ENCODE measurements around the gene TMEM52. TPM values are rescaled to one million over a fixed set of nuclear protein-coding genes. Genes with fewer than 3 reads are reported as not detected.

Gene TMEM52
- total RNA-seq, 1 donor from 2014 or later, result 3.7 TPM

DNA sequence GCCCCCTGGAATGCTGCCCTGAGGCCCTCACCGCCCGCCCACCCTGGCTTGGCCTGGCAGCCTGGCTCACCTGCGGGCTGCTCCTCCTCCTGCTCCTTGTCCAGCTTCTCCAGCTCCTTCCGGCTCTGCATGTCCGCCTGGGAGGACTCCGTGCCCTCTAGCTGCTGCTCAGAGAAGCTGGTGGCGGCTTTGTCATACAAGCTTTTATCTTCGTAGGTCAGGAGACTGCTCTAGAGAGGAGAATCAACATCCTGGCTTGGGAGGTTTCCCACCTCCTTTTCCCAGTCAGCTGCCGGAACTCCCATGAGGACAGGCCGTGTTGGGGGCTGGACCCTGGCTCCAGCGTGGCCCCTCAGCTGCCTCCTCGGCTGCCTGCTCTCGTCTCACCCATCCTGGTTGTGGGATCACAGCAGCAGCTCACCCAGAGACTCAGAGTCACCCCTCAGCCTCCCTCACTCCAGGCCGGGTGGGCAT is 36.6 kb upstream of the TMEM52 start:
- no peaks in the 10 kb centered on the region for H3K4me1 Mint-ChIP-seq
- no peaks in the 10 kb centered on the region for H3K36me3 Mint-ChIP-seq (ENCODE audit: low read depth)
- H3K9me3 Mint-ChIP-seq, result no peaks in the 10 kb centered on the region
- no peak overlapping the region for H3K27ac Mint-ChIP-seq (ENCODE audit: unreplicated experiment)
- peaks cover 6% of the 10 kb centered on the region for H3K27me3 Mint-ChIP-seq (ENCODE audit: low read depth)
- DNase-seq (ENCODE audit: low read depth, low spot score), result no peak
- TF ChIP-seq CTCF (conservative IDR thresholded peaks at IDR 0.05), result no peak
- H3K4me3 Mint-ChIP-seq, result no peak overlapping the region

GRCh38 chr1:1954831-1955441 is 35.9 kb upstream of the TMEM52 start:
- TF ChIP-seq CTCF (conservative IDR thresholded peaks at IDR 0.05), result peak; percentile 36
- Mint-ChIP-seq H3K27me3 (ENCODE audit: low read depth) (no peaks in the 10 kb centered on the region), H3K4me3 (no peak overlapping the region), H3K36me3 (ENCODE audit: low read depth) (no peaks in the 10 kb centered on the region), H3K27ac (ENCODE audit: unreplicated experiment) (no peak overlapping the region), H3K4me1 (no peaks in the 10 kb centered on the region), H3K9me3 (no peaks in the 10 kb centered on the region)
- DNase-seq (ENCODE audit: low read depth, low spot score), result no peak

GRCh38 chr1:1954015-1954414 is 34.9 kb upstream of the TMEM52 start:
- Mint-ChIP-seq H3K9me3 (no peaks in the 10 kb centered on the region), H3K4me3 (no peak overlapping the region), H3K36me3 (ENCODE audit: low read depth) (no peaks in the 10 kb centered on the region), H3K27ac (ENCODE audit: unreplicated experiment) (no peak overlapping the region), H3K27me3 (ENCODE audit: low read depth) (peaks cover 5% of the 10 kb centered on the region), H3K4me1 (no peaks in the 10 kb centered on the region)
- DNase-seq (ENCODE audit: low read depth, low spot score), result no peak
- TF ChIP-seq CTCF (conservative IDR thresholded peaks at IDR 0.05), result no peak

GRCh38 chr1:1950940-1951339 is 31.9 kb upstream of the TMEM52 start:
- Mint-ChIP-seq H3K36me3 (ENCODE audit: low read depth) (no peaks in the 10 kb centered on the region), H3K4me1 (no peaks in the 10 kb centered on the region), H3K9me3 (no peaks in the 10 kb centered on the region), H3K4me3 (no peak overlapping the region), H3K27me3 (ENCODE audit: low read depth) (peaks cover 7% of the 10 kb centered on the region), H3K27ac (ENCODE audit: unreplicated experiment) (no peak overlapping the region)
- no peak for TF ChIP-seq CTCF (conservative IDR thresholded peaks at IDR 0.05)
- DNase-seq (ENCODE audit: low read depth, low spot score), result no peak

DNA sequence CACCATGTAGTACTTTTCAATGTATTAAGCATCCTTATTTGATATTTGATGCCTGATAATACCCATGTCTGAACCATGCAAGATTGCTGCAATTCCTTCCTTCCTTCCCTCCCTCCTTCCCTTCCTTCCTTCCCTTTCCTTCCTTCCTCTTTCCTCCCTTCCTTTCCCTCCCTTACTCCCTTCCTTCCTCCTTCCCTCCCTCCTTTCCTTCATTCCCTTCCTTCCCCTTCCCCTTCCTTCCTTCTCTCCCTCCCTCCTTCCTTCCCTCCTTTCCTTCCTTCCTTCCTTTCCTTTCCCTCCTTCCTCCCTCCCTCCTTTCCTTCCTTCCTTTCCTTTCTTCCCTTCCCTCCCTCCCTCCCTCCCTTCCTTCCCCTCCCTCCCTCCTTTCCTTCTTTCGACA is 29.7 kb upstream of the TMEM52 start:
- peaks cover 6% of the 10 kb centered on the region for H3K4me1 Mint-ChIP-seq
- no peak for DNase-seq (ENCODE audit: low read depth, low spot score)
- peaks cover 9% of the 10 kb centered on the region for H3K27me3 Mint-ChIP-seq (ENCODE audit: low read depth)
- H3K27ac Mint-ChIP-seq (ENCODE audit: unreplicated experiment), result no peak overlapping the region
- no peak for TF ChIP-seq CTCF (conservative IDR thresholded peaks at IDR 0.05)
- no peaks in the 10 kb centered on the region for H3K36me3 Mint-ChIP-seq (ENCODE audit: low read depth)
- no peaks in the 10 kb centered on the region for H3K9me3 Mint-ChIP-seq
- H3K4me3 Mint-ChIP-seq, result no peak overlapping the region
